Neutrophil (primary cell): ENCODE measurements around the gene SLC30A1.
A peak's percentile ranks its signal among the peaks of the same experiment; 100 is the strongest.

Experiments
- H3K27ac ChIP-seq: fragments of 200-600 bp; sonication (generic); 2 replicates; pipeline ENCODE4 v1.5.1; 2016; ENCODE audit warnings: mild to moderate bottlenecking, moderate library complexity
- H3K27me3 ChIP-seq: fragments of 200-600 bp; sonication (generic); 2 replicates; pipeline ENCODE4 v1.6.0; 2016; ENCODE audit warnings: mild to moderate bottlenecking
- H3K36me3 ChIP-seq: fragments of 200-600 bp; sonication (generic); 2 replicates; pipeline ENCODE4 v1.5.1; 2017
- H3K4me1 ChIP-seq, 2 experiments: fragments of 200-600 bp in 1 of 2; sonication (generic) in 1 of 2; 1 replicate in 1 of 2; 2 replicates in 1 of 2; pipeline versions ENCODE4 v1.5.1 to v1.6.1; 2013 to 2016; ENCODE audit warnings: low read depth in 1 of 2, low read length in 1 of 2, mild to moderate bottlenecking in 1 of 2, moderate library complexity in 1 of 2; ENCODE audit not compliant: control insufficient read depth in 1 of 2, insufficient read depth in 1 of 2
- H3K4me3 ChIP-seq, 2 experiments: fragments of 200-600 bp in 1 of 2; sonication (generic) in 1 of 2; 1 replicate in 1 of 2; 2 replicates in 1 of 2; pipeline ENCODE4 v1.5.1; 2013 to 2016; ENCODE audit warnings: low read depth in 1 of 2, low read length in 1 of 2, mild to moderate bottlenecking in 1 of 2, moderate library complexity in 1 of 2
- H3K9me3 ChIP-seq: fragments of 200-600 bp; sonication (generic); 2 replicates; pipeline ENCODE4 v1.5.1; 2016
- TF ChIP-seq, protein P1 (sequence below): fragments of 200-600 bp; sonication (generic); IDR thresholded peaks from 2 replicates; pipeline ENCODE4 v1.5.1; 2016; ENCODE audit warnings: antibody characterized with exemption

SLC30A1 gene

DNA sequence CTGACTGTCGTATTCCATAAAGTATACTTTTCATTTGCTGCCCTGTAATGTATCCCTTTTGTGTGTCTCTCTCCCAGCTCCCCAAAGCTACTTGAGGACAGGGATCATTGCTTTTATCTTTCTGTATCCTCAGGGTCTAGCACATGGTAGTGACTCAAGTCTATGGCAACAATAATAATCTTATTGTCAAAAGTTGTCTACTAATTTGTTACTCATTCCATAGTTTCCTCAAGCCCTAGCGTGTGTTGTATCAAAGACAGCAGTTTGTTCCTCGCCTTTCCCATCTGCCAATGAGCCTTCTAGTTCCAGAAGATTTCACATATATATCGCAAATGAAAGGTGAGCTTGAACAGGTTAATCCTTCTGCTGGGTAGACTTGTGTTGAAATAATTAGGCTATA, 9.8 kb upstream of the SLC30A1 start:
- TF ChIP-seq, protein P1, sequence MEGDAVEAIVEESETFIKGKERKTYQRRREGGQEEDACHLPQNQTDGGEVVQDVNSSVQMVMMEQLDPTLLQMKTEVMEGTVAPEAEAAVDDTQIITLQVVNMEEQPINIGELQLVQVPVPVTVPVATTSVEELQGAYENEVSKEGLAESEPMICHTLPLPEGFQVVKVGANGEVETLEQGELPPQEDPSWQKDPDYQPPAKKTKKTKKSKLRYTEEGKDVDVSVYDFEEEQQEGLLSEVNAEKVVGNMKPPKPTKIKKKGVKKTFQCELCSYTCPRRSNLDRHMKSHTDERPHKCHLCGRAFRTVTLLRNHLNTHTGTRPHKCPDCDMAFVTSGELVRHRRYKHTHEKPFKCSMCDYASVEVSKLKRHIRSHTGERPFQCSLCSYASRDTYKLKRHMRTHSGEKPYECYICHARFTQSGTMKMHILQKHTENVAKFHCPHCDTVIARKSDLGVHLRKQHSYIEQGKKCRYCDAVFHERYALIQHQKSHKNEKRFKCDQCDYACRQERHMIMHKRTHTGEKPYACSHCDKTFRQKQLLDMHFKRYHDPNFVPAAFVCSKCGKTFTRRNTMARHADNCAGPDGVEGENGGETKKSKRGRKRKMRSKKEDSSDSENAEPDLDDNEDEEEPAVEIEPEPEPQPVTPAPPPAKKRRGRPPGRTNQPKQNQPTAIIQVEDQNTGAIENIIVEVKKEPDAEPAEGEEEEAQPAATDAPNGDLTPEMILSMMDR: no peak
- Histone ChIP-seq H3K4me1 (peaks cover 31 to 35% of the 10 kb centered on the region in 2 experiments), H3K27ac (peak overlapping the region; percentile 83), H3K36me3 (no peaks in the 10 kb centered on the region), H3K4me3 (no peak overlapping the region), H3K9me3 (no peaks in the 10 kb centered on the region), H3K27me3 (no peaks in the 10 kb centered on the region)

DNA sequence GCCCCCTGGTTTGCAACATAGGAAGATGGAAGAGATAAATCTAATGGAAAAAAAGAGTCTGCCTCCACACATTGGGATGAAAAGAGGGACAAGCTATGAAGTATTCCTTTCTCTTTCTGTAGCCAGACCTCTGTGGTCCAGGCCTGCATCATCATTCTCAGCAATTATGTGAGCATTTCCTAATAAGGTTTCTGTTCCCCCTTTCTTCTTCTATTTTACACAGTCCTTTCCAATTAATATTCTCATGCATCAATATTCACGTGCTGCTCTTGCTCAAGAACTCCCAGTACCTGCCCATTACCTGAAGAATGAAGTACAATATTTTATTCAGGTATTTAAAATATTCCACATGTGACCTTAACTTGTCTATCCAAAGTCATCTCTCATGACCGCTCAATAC, 8.2 kb upstream of the SLC30A1 start:
- Histone ChIP-seq H3K27ac (no peak overlapping the region), H3K4me3 (no peak overlapping the region), H3K4me1 (peaks cover 47 to 51% of the 10 kb centered on the region in 2 experiments), H3K27me3 (no peaks in the 10 kb centered on the region), H3K9me3 (no peaks in the 10 kb centered on the region), H3K36me3 (no peaks in the 10 kb centered on the region)
- TF ChIP-seq, protein P1: no peak

DNA sequence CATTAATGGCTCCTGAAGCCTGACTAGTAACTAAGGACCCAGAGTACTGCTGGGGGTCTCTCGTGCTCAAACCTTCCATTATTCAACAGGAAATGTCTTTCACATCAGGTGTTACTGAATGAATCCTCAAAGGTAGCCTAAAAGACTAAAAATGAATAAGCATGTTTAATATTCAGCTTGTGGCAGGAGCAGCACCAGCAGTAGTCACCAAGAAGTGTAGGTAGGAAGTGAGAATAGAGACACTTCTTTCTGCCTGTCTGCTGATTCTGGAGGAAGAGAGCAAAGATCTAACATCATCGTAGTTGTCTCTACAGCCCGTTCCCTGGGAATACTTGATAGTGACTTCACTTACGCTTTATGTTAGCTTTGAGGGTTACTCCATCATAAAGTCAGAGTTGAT, 7.6 kb upstream of the SLC30A1 start:
- TF ChIP-seq, protein P1: no peak
- H3K27ac ChIP-seq: no peak overlapping the region
- no peak overlapping the region for H3K4me3 ChIP-seq
- peaks cover 50 to 53% of the 10 kb centered on the region in 2 experiments for H3K4me1 ChIP-seq
- no peaks in the 10 kb centered on the region for H3K36me3 ChIP-seq
- H3K9me3 ChIP-seq: no peaks in the 10 kb centered on the region
- no peaks in the 10 kb centered on the region for H3K27me3 ChIP-seq

DNA sequence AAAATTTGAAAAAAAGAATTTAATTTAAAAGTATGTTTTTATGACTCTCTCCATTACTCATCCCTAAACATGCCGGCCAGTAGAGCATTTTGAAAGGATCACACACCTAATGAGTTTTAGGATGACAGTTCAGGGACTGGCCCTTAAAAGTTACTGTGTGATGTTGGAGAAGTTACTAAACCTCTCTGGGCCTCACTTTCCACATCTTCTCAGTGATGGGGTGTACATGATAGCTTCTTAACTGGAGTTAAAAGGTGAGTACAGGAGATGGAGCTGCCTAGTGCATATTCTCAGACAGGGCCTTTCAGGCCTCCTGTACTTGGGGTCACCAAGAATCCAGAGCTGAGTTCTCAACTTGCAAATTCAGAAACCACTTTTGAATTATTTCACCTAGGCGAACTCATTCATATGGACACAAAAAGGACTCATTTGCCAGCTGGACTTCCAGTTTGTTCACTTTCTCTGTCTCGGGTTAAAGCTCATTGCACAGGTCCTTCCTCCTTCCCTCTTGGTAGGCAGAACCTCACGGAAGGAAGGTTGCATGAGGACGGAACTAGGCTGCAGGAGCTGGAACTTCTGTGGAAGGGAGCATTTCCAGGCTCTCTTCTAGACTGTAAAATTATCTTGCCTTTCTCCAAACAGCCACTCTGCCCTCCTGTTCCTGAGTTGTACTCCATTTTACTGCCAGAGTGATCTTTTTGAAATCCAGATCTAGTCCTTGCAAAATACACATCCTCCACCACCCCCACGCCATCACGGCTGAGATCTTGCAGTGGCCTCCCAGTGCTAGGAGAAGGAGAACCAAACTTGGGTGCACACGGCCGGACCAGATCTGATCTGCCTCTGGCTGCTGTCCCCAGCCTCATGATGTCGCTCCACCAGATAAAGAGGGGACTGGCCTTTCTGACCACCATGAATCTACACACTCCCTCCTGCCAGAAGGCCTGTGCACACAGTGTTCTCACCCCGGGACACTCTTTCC, 4.3 kb upstream of the SLC30A1 start:
- Histone ChIP-seq H3K4me1 (peaks cover 33 to 35% of the 10 kb centered on the region in 2 experiments), H3K27ac (peak overlapping the region; percentile 73), H3K9me3 (no peaks in the 10 kb centered on the region), H3K27me3 (no peaks in the 10 kb centered on the region), H3K36me3 (no peaks in the 10 kb centered on the region), H3K4me3 (peak overlapping the region in 1 of 2 experiments; percentile 24)
- TF ChIP-seq, protein P1: no peak

DNA sequence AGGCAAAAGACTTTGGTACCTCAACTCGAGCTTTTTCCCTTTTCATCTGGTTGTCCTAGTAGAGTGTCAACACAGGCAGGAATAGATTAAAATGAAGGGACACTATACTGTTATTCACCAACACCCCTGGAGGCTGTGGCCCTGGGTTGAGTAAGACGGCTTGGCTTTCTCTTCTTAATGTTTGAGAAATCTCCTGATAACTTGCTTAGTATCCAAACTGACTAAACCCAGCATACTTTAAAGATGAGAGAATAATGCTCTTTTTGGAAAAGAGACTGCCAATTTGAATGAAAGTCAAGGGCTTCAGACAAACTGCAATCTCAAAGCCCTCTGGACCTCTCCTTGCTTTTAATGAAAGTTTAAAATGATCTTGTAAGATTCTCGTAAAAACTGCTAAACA, 2.6 kb upstream of the SLC30A1 start:
- no peaks in the 10 kb centered on the region for H3K9me3 ChIP-seq
- H3K27me3 ChIP-seq: no peaks in the 10 kb centered on the region
- H3K4me3 ChIP-seq: no peak overlapping the region
- peaks cover 47 to 48% of the 10 kb centered on the region in 2 experiments for H3K4me1 ChIP-seq
- no peaks in the 10 kb centered on the region for H3K36me3 ChIP-seq
- TF ChIP-seq, protein P1: no peak
- peak overlapping the region; percentile 51 for H3K27ac ChIP-seq
